HL-60/S4 treated with retinoic acid at 250 ng/mL for 4 days and 3 days (cell line): ENCODE results near the gene STON2.
"Not testable (repeated sequence)": the region's sequence is repeated elsewhere in the genome, so short reads cannot be mapped to it uniquely, and the experiment has no call there.

ENCODE experiments used
- in situ Hi-C: fragments of 300-500 bp; cut with MboI; formaldehyde crosslinking; loops from 2 replicates; pipeline ENCODE4 v1.7.0; 2022; ENCODE audit warnings: low sequenced_read_pairs

Gene STON2

GRCh38 chr14:81233615-81234014 is 166.5 kb downstream of the STON2 start:
- in situ Hi-C loops = no loop called here

GRCh38 chr14:81231540-81231939 is 168.6 kb downstream of the STON2 start:
- in situ Hi-C loops = no loop called here

GRCh38 chr14:81224222-81224621 is 175.9 kb downstream of the STON2 start:
- in situ Hi-C loops = no loop called here

- in situ Hi-C loops = not testable (repeated sequence)
Measured at GRCh38 chr14:81223788-81224187, 176.3 kb downstream of the STON2 start.

- in situ Hi-C loops = no loop called here
Measured at GRCh38 chr14:81222691-81223090, 177.4 kb downstream of the STON2 start.

GRCh38 chr14:81222126-81222525 is 178.0 kb downstream of the STON2 start:
- in situ Hi-C loops = no loop called here

- in situ Hi-C loops = no loop called here
Measured at GRCh38 chr14:81221579-81222102, 178.5 kb downstream of the STON2 start.

GRCh38 chr14:81220830-81221578 is 179.1 kb downstream of the STON2 start, which contains the start of gene GTF2A1:
TSS of gene GTF2A1 (minus strand) at chr14:81220959. CDS start at chr14:81220518, 441 bp downstream.
- in situ Hi-C loops = no loop called here

- in situ Hi-C loops = no loop called here
Measured at GRCh38 chr14:81220580-81220829, 179.6 kb downstream of the STON2 start.

GRCh38 chr14:81219759-81220579 is 180.2 kb downstream of the STON2 start:
- in situ Hi-C loops = no loop called here

GRCh38 chr14:81219210-81219758 is 180.8 kb downstream of the STON2 start:
- in situ Hi-C loops = no loop called here

GRCh38 chr14:81211844-81212243 is 188.3 kb downstream of the STON2 start:
- in situ Hi-C loops = no loop called here
